ENCODE measurements around the gene VPS26C.

The VPS26C gene

DNA sequence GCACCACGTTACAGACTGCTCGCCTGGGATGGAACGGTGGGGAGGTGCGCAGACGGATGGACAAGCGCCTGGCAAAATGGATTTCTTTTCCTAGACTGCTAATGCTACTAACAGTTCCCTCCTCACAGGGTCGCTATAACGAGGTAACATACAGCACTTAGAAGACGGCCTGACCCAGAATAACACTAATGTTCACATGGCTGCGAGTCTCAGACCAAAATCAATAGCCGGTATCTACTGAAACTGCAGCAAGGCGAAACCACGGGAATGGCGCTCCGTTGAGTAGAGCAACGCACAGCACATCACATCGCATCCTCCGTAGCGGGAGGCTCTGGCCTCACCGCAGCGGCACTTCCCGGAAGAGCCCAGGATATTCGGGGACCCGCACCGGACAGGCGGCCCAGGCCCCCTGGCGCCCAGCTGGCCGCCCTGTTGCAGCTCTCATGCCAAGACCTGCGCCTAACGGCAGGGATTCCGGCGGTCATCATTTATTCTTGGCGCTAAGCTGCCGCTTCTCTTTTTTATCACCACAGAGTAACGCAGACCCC is 46.6 kb downstream of the VPS26C start:
- H3K4me1 ChIP-seq, result peaks cover 22 to 50% (median 40%) of the 10 kb centered on the region in 10 experiments
- peak overlapping the region; percentile 53 to 89 (median 82) for H3K9ac ChIP-seq
- peaks cover 16 to 27% (median 22%) of the 10 kb centered on the region in 11 experiments; a peak in 21 of 22 replicates for H3K36me3 ChIP-seq
- TF ChIP-seq Cebpa-rat (IDR thresholded peaks at IDR 0.05), result no peak
- H3K9me3 ChIP-seq (replicated peaks in 1 of 11), result no peaks in the 10 kb centered on the region; a peak in 1 of 22 replicates
- H3K27me3 ChIP-seq, result no peaks in the 10 kb centered on the region
- peaks cover 0 to 4% (median 0%) of the 10 kb centered on the region in 11 experiments; a peak in 1 of 22 replicates for H4K20me1 ChIP-seq
- peak overlapping the region; percentile 71 to 95 (median 89) for H3K4me2 ChIP-seq
- peak overlapping the region; percentile 58 to 79 (median 70) for H3K4me3 ChIP-seq
- H3K27ac ChIP-seq, result peak overlapping the region; percentile 7 to 88 (median 83); a peak in 21 of 22 replicates

DNA sequence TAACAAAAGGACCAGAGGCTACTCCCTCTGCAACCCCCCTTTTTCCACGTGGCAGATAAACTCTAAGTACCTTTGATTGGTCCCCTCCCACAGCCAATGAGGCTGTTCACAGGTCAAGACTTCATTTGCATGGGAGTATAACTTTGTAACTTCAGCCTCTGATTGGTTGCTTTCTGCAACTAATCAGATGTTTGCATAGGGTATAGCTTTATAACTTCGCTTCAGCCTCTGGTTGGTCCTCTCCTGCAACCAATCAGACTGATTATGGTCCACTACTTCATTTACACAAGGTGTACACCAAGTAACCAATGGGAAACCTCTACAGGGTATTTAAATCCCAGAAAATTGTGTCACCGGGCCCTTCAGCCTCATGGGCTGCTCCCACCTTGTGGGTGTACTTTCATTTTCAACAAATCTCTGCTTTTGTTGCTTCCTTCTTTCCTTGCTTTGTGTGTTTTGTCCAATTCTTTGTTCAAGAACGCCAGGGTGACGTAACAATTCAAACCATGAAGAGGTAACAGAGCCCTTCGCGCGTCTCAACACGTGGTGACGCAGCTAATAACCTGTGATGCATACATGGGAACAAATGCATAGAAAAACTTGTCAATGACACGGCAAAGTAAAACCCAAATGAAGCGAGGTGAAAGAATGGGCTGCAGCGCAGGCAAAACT is 47.2 kb downstream of the VPS26C start:
- no peaks in the 10 kb centered on the region; a peak in 1 of 22 replicates for H3K9me3 ChIP-seq (replicated peaks in 1 of 11)
- peak overlapping the region in 9 of 11 experiments; percentile 75 to 88 (median 86); a peak in 18 of 22 replicates for H3K27ac ChIP-seq
- peak overlapping the region; percentile 53 to 89 (median 82); a peak in 21 of 22 replicates for H3K9ac ChIP-seq

GRCh38 chr21:37214952-37215351 is 52.2 kb downstream of the VPS26C start:
- H3K4me1 ChIP-seq, result peaks cover 6 to 21% (median 14%) of the 10 kb centered on the region in 10 experiments
- peak in 1 of 11 experiments; percentile 29; a peak in 1 of 22 replicates for TF ChIP-seq Cebpa-rat (IDR thresholded peaks at IDR 0.05)
- no peak overlapping the region for H3K27ac ChIP-seq
- peaks cover 0 to 6% (median 5%) of the 10 kb centered on the region in 11 experiments; a peak in 19 of 22 replicates for H3K9me3 ChIP-seq (replicated peaks in 1 of 11)
- H3K9ac ChIP-seq, result no peak overlapping the region
- no peak overlapping the region for H3K4me2 ChIP-seq
- H3K27me3 ChIP-seq, result no peaks in the 10 kb centered on the region
- H4K20me1 ChIP-seq, result no peaks in the 10 kb centered on the region
- no peak overlapping the region for H3K4me3 ChIP-seq
- no peaks in the 10 kb centered on the region for H3K36me3 ChIP-seq

More for the DNA sequence above, 47.2 kb downstream of the VPS26C start:
- Histone ChIP-seq H3K4me2 (peak overlapping the region; percentile 71 to 95 (median 89)), H3K4me1 (peaks cover 18 to 44% (median 34%) of the 10 kb centered on the region in 10 experiments), H3K4me3 (peak overlapping the region; percentile 58 to 79 (median 70)), H3K27me3 (no peaks in the 10 kb centered on the region), H4K20me1 (0 out of 22 replicates have a peak, but pooled peaks cover 0 to under 1% (median 0%) of the 10 kb centered on the region in 11 experiments), H3K36me3 (peaks cover 16 to 23% (median 20%) of the 10 kb centered on the region in 11 experiments; a peak in 21 of 22 replicates)
- TF ChIP-seq Cebpa-rat (IDR thresholded peaks at IDR 0.05), result no peak

GRCh38 chr21:37210799-37211198 is 56.3 kb downstream of the VPS26C start:
- H3K9ac ChIP-seq, result no peak overlapping the region
- peaks cover 30 to 36% (median 33%) of the 10 kb centered on the region in 10 experiments for H3K4me1 ChIP-seq
- H3K27ac ChIP-seq, result no peak overlapping the region
- no peaks in the 10 kb centered on the region for H3K36me3 ChIP-seq
- no peak overlapping the region for H3K4me3 ChIP-seq
- H3K4me2 ChIP-seq, result no peak overlapping the region
- no peaks in the 10 kb centered on the region; a peak in 1 of 22 replicates for H4K20me1 ChIP-seq
- H3K27me3 ChIP-seq, result no peaks in the 10 kb centered on the region
- no peak for TF ChIP-seq Cebpa-rat (IDR thresholded peaks at IDR 0.05)
- H3K9me3 ChIP-seq (replicated peaks in 1 of 11), result peaks cover 0 to 16% (median 12%) of the 10 kb centered on the region in 11 experiments; a peak in 19 of 22 replicates

GRCh38 chr21:37210130-37210529 is 57.0 kb downstream of the VPS26C start:
- Histone ChIP-seq H3K4me1 (peaks cover 30 to 36% (median 33%) of the 10 kb centered on the region in 10 experiments), H3K4me2 (peak overlapping the region in 1 of 11 experiments; percentile 14; a peak in 1 of 22 replicates), H3K4me3 (no peak overlapping the region), H3K9ac (no peak overlapping the region), H3K9me3 (replicated peaks in 1 of 11) (peaks cover 0 to 16% (median 12%) of the 10 kb centered on the region in 11 experiments; a peak in 19 of 22 replicates), H3K27ac (no peak overlapping the region), H4K20me1 (no peaks in the 10 kb centered on the region; a peak in 1 of 22 replicates), H3K27me3 (no peaks in the 10 kb centered on the region), H3K36me3 (peaks cover 0 to 3% (median 0%) of the 10 kb centered on the region in 11 experiments; a peak in 1 of 22 replicates)
- TF ChIP-seq Cebpa-rat (IDR thresholded peaks at IDR 0.05), result no peak

- Histone ChIP-seq H4K20me1 (no peaks in the 10 kb centered on the region; a peak in 1 of 22 replicates), H3K9me3 (replicated peaks in 1 of 11) (peaks cover 0 to 16% (median 12%) of the 10 kb centered on the region in 11 experiments; a peak in 19 of 22 replicates), H3K4me3 (peak overlapping the region in 6 of 10 experiments; percentile 18 to 56 (median 39); a peak in 6 of 20 replicates), H3K36me3 (peaks cover 0 to 13% (median 0%) of the 10 kb centered on the region in 11 experiments; a peak in 5 of 22 replicates), H3K27me3 (no peaks in the 10 kb centered on the region), H3K9ac (peak overlapping the region in 10 of 11 experiments; percentile 53 to 72 (median 66); a peak in 21 of 22 replicates), H3K27ac (peak overlapping the region; percentile 44 to 82 (median 67); a peak in 19 of 22 replicates), H3K4me1 (peaks cover 30 to 36% (median 33%) of the 10 kb centered on the region in 10 experiments), H3K4me2 (peak overlapping the region; percentile 74 to 95 (median 88))
- no peak for TF ChIP-seq Cebpa-rat (IDR thresholded peaks at IDR 0.05)
These were observed 58.4 kb downstream of the VPS26C start for GRCh38 chr21:37208741-37209225.

- Histone ChIP-seq H3K4me1 (peaks cover 30 to 36% (median 33%) of the 10 kb centered on the region in 10 experiments), H3K4me2 (peak overlapping the region; percentile 74 to 95 (median 88)), H3K36me3 (peaks cover under 1 to 19% (median 5%) of the 10 kb centered on the region in 11 experiments; a peak in 16 of 22 replicates), H3K9me3 (replicated peaks in 1 of 11) (peaks cover 0 to 16% (median 12%) of the 10 kb centered on the region in 11 experiments; a peak in 19 of 22 replicates), H3K27me3 (no peaks in the 10 kb centered on the region), H4K20me1 (no peaks in the 10 kb centered on the region; a peak in 1 of 22 replicates), H3K27ac (peak overlapping the region; percentile 44 to 82 (median 67); a peak in 19 of 22 replicates), H3K4me3 (peak overlapping the region in 9 of 10 experiments; percentile 18 to 56 (median 41); a peak in 14 of 20 replicates), H3K9ac (peak overlapping the region; percentile 53 to 72 (median 66))
- no peak for TF ChIP-seq Cebpa-rat (IDR thresholded peaks at IDR 0.05)
These were observed 58.9 kb downstream of the VPS26C start for GRCh38 chr21:37208056-37208721.

DNA sequence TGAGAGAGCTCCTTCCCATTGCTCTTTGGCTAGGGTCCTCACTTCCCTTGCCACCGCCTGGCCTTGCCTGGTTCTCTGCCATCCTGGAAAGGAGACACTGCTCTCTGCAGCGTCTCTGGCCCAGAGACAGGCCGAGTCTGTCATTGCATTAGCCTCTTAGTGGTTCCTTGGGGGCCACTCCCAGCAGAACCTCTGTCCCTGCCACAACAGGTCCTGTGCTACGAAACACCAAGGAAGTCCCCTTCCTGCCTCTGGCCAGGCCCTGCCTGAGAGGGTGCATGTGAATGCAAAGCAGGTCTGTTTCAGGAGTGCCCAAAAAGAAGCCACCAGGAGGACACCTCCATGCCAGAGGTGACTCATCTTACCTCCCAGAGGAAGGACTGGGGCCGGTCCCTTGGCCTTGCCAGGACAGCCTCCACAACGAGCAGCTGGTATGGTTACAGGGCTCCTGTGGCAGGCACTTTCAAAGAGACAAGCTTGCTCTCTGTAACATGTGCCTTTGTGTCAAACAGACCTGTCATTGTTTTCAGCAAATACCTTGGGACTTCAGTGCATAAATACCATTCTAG is 59.6 kb downstream of the VPS26C start:
- peaks cover 30 to 36% (median 33%) of the 10 kb centered on the region in 10 experiments for H3K4me1 ChIP-seq
- peaks cover 7 to 26% (median 11%) of the 10 kb centered on the region in 11 experiments; a peak in 21 of 22 replicates for H3K36me3 ChIP-seq
- H3K27ac ChIP-seq, result peak overlapping the region in 10 of 11 experiments; percentile 46 to 82 (median 70); a peak in 20 of 22 replicates
- peaks cover 0 to 16% (median 12%) of the 10 kb centered on the region in 11 experiments; a peak in 19 of 22 replicates for H3K9me3 ChIP-seq (replicated peaks in 1 of 11)
- H3K27me3 ChIP-seq, result no peaks in the 10 kb centered on the region
- no peak for TF ChIP-seq Cebpa-rat (IDR thresholded peaks at IDR 0.05)
- H4K20me1 ChIP-seq, result no peaks in the 10 kb centered on the region; a peak in 1 of 22 replicates
- H3K4me2 ChIP-seq, result peak overlapping the region; percentile 74 to 95 (median 88)
- peak overlapping the region; percentile 53 to 72 (median 66); a peak in 19 of 22 replicates for H3K9ac ChIP-seq
- H3K4me3 ChIP-seq, result peak overlapping the region in 4 of 10 experiments; percentile 2 to 29 (median 16); a peak in 4 of 20 replicates

Data from BLaER1 treated with 17β-estradiol and CSF1 and Interleukin-3, amounts not matched to agents 10 nM and 100 nM (cell line).